T-helper 2 cell treated with Interferon-gamma antibody and Interleukin-4, amounts not matched to agents 100 ng/mL and 5 ng/mL, for 36 hours (primary cell): ENCODE measurements around the gene ACTR1A. TPM values are rescaled to one million over a fixed set of nuclear protein-coding genes. Genes with fewer than 3 reads are reported as not detected.

Source experiments
- intact Hi-C: fragments of 100-400 bp; cut with micrococcal nuclease; formaldehyde crosslinking; loops from one replicate; pipeline ENCODE4 v1.15.1; 2023
- total RNA-seq: library from RNA; stranded (reverse); gene quantifications from 2 replicates; pipeline ENCODE4 v1.2.3, GENCODE V29; 2022

Gene ACTR1A
- total RNA-seq, 1 donor from 2014 or later: 78.7 TPM

DNA sequence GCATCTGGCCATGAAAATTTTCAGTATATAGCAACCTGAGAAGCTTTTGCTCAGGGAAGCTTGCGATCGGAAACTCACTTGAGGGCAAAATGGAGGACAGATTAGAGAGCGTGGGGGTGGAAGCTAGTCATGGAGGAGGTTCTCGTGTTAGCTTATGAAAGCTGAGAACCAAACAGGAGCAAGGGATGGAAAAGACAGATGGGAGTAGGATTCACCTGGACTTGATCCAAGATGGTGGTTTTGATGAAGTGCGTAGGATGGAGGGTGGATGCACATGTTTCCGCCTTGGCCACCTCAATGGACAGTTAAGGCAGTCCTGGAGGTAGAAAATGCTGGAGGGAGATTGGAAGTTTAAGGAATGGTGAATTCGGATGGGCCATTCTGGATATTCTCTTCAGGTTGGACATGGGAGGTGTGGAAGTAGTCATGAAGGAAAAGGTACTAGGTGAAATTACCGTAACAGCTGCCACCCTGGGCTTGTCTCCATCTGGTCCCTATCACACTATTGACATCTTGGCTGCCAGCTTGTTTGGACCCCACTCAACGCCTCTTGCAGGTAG, 44.8 kb downstream of the ACTR1A start:
- intact Hi-C loops: loop anchor here (10.0 kb wide), 1 partner anchor 187 kb away; the partner anchor contains the start of gene TRIM8

DNA sequence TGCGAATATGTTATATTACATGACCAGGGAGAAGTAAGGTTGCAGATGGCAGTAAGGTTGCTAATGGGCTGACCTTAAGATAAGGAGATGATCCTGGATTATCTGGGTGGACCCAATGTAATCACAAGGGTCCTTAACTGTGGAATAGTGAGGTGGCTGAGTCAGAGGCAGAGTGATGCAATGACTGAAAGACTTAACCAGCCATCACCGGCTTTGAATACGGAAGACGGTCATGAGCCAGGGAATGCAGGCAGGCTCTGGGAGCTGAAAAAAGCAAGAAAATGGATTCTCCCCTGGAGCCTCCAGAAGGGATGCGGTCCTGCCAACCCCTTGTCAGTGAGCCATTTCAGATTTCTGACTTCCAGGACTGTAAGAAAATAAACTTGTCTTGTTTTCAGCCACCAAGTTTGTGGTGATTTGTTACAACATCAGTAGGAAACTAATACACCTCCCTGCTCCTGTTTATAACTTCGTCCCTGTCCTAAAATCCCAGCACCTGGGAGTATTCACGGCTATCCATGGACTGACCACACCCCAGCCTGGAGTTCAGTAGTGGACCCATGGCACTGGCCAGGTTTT, 46.5 kb downstream of the ACTR1A start:
- intact Hi-C loops: loop anchor here (10.0 kb wide), 1 partner anchor 189 kb away; the partner anchor contains the start of gene TRIM8

DNA sequence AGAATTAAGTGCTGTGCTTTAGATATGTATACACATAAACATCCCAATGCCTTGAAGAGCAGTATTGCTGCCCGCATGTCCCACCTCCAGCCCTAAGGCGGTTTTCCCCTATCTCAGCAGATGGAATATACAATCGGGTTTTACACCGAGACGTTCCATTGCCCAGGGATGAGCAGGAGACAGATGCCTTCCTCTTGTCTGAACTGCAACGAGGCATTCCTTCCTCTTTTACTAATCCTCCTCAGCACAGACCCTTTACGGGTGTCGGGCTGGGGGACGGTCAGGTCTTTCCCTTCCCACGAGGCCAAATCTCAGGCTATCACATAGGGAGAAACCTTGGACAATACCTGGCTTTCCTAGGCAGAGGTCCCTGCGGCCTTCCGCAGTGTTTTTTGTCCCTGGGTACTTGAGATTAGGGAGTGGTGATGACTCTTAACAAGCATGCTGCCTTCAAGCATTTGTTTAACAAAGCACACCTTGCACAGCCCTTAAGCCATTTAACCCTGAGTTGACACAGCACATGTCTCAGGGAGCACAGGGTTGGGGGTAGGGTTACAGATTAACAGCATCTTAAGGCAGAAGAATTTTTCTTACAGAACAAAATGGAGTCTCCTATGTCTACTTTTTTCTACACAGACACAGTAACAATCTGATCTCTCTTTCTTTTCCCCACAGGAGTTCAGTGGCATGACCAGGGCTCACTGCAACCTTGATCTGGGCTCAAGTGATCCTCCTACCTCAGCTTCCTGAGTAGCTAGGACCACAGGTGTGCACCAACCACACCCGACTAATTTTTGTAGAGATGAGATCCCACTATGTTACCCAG, 47.6 kb downstream of the ACTR1A start:
- intact Hi-C loops: loop anchor here (10.0 kb wide), 1 partner anchor 190 kb away; the partner anchor contains the start of gene TRIM8

DNA sequence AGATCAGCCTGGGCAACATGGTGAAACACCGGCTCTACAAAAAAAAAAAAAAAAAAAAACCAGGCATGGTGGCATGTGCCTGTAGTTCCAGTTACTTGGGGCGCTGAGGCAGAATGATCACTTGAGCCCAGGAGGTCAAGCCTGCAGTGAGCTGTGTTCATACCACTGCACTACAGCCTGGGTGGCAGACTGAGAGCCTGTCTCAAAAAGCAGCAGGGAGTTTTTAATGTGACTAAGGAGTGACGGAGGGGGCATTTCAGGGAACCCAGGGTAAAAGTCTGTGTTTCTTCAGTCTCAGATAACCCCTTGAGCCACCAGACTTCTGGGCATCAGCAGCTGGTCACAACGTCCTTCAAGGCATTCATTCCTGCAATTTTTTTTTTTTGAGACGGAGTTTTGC, 49.0 kb downstream of the ACTR1A start:
- intact Hi-C loops: loop anchor here (10.0 kb wide), 1 partner anchor 191 kb away; the partner anchor contains the start of gene TRIM8

DNA sequence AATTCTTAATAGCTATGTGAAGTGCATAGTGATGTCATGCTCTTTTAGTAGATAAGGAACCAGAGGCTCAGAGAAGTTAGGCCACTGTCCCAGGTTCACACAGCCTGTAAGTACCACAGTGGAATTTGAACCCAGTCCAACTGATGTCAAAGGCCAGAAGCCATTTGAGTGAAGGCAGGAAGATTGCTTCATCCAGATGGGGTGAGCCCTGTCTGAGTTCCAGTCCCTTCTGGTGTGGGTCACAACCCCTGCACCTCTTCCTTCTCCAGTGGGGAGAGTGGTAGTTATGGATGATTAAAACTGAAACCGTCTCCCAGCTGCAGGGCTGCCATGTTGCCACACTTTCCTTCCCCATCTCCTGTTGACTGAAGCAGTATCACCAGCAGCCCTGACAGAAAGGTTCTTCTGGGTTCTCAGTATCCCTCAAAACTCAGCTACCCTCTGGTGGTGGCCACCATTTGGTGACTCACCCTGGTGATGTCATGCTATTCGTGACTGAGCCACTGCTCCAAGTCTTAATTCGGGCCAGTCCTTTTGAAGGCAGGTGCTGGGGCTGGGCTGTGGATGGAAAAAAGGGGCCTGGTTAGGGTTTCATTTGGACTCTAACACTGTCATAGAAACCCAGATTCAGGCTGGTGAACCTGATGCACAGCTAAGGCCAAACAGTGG, 49.7 kb downstream of the ACTR1A start:
- intact Hi-C loops: loop anchor here (10.0 kb wide), 1 partner anchor 192 kb away; the partner anchor contains the start of gene TRIM8

DNA sequence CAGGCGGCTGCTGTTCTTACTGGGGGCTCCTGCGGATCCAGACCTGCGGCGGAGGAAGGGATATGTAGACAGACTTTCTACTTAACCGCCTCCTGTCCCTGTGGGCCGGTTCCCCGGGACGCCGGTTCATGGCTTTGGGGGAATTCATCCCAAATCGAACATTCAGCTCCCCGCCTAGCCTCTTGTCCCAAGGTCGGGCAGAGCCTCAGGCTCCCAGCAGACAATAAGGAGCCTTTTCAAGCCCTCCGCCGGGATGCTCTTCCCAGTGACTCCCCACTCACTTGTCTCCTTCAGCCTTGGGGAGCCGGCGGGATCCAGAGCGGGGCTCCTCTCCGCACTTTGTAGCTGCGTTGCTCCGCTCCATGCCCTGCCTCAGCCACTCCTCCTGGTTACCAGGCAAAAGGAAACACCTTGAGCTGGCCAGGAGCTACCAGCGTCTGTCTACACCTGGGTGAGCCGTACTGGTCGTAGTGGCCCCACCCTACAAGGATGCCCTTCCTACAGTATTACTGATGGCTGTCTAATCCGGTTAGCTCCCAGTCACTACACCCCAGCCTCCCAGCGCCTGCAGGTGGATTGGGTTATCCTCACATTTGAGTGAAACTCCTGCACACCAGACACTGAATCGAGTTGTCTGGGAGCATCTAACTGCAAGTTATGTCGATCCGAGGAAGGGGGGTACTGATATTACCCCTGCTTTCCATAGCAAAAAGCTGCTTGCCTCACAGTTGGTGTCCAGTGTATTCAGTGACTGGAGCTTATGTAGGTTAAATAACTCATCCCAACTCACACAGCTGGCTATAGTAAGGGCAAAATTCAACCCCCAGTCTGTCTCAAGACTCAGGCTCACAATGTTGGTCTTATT, 51.2 kb downstream of the ACTR1A start, which contains the start of gene C10orf95:
C10orf95 (minus strand) TSS at position 439 of the 865 bp plus-strand sequence. CDS start 450 bp downstream, outside the sequence.
- intact Hi-C loops: loop anchor here (10.0 kb wide), 1 partner anchor 193 kb away; the partner anchor contains the start of gene TRIM8

DNA sequence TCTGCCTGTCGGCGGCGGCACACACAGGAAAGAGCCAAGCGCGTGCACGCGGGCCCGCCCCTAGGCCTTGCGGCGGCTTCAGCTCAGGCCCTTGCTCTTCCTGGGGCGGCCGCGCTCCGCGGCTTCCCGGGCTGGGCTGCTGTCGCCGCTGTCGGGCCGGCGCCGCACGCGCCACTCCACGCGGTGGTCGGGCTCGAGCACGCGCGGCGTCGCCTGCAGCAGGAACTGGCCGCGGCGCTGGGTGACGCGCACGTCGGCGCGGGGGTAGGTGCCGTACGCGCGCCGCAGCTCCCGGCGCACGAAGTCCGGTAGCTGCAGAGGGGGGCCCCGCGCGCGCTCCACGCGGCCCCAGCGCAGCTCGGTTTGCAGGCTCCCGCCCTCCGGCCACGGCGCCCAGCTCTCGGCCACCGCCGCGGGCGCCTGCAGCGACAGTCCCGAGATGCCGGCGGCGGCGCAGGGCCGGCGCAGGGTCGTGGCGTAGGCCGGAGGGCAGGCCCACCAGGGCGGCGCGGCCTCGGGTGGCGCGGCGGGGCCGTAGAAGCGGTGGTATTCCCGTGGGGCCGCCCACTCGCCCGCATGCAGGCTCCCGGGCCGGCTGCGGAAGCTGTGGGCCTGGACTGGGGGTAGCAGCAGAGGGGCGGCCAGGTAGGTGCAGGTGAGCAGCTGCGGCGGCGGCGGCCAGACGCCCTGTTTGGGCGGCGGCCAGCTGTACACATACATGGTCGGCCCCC, 52.0 kb downstream of the ACTR1A start:
- intact Hi-C loops: loop anchor here (1.0 to 10.0 kb wide), 6 partner anchors 11 to 194 kb away; partner anchors contain the start of genes ACTR1A, CUEDC2 and TRIM8

DNA sequence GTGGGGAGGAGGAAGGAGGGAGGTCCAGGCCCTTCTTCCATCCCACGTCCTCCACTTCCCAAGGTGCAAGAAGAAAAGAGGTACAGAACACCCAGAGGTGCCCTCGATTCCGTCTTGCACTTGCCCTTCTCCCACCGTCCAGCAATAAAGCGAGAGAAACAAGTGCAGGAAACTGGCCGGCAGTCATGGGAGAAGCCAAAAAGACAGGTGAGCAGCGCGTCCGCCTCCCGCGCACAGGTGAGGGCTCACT, 52.5 kb downstream of the ACTR1A start:
- intact Hi-C loops: loop anchor here (1.0 to 10.0 kb wide), 6 partner anchors 11 to 195 kb away; partner anchors contain the start of genes ACTR1A, CUEDC2 and TRIM8

DNA sequence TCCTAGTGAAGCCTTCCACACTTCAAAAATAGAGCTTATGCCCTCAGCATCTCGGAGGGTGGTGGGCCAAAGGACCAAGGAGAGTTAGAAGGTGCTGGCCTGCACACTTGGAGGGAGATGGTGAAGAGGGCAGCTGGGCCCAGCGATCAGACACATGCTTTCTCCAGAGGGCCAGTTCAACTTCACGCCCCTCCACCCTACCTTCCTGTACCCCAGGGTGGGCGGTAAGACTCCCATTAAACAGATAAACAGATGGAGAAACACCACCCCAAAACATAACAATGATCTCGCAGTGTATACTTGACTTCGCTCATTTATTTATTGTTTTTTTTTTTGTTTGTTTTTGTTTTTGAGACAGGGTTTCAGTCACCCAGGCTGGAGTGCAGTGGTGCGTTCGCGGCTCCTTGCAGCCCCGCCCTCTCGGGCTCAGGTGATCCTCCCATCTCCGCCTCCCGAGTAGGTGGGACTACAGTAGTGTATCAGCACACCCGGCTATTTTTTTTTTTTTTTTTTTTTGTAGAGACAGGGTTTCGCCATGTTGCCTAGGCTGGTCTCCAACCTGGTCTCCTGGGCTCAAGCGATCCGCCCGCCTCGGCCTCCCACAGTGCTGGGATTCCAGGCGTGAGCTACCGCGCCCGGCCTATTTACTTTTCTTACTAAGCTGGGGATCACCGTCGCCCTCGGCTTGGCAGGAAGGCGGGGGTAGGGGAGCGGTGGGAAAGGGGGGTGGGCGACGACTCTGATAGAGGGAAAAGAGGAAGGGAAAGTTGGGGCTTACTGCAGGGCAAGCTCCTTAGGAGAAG, 53.0 kb downstream of the ACTR1A start:
- intact Hi-C loops: loop anchor here (1.0 to 10.0 kb wide), 7 partner anchors 12 to 297 kb away; partner anchors contain the start of genes ACTR1A, CUEDC2, NOLC1 and TRIM8

DNA sequence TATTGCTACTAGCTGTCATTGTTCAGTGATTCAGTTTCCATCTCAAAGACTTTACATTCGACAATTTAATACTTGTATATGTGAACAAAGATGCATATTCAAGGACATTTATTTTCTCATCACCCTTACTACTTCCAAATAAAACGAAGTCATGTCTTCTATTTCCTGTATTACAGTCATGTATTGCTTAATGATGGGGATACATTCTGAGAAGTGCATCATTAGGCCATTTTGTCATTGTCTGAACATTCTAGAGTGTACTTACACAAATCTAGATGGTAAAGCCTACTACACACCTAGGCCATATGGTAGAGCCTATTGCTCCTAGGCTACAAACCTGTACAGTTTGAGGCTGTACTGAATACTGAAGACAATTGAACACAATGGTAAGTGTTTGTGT, 57.7 kb downstream of the ACTR1A start:
- intact Hi-C loops: no loop called here

DNA sequence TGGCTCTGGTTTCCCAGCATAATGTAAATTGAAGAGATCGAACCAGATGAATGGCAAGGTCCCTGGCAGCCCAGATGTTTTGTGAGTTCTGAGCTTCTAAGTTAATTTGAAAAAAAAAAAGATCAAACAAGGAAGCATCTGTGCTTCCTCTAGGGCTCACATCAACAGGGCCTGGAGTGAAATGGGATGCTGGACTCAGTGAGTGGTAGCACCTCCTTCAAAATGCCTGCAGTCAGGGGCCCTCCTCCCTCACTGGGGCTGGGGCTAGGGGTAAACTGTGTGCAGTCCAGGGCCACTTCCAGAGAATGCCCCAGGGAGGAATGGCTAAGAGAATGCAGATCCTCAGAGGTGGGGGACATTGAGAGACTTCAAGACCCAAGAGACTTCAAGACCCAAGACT, 64.1 kb downstream of the ACTR1A start:
- intact Hi-C loops: no loop called here

DNA sequence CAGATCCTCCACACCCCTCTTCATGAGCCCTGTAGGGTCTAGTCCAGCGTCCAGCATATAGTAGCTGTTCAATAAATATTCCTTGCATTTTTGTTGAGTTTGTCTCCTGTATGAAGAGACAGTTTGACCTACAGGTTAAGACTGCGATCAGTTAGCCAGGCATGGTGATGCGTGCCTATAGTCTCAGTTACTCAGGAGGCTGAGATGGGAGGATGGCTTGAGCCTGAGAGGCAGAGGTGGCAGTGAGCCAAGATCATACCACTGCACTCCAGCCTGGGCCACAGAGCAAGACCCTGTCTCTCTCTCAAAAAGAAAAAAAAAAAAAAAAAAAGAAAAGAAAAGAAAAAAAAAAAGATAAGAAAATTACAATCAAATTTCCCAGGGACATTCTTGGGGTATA, 65.0 kb downstream of the ACTR1A start:
- intact Hi-C loops: no loop called here

DNA sequence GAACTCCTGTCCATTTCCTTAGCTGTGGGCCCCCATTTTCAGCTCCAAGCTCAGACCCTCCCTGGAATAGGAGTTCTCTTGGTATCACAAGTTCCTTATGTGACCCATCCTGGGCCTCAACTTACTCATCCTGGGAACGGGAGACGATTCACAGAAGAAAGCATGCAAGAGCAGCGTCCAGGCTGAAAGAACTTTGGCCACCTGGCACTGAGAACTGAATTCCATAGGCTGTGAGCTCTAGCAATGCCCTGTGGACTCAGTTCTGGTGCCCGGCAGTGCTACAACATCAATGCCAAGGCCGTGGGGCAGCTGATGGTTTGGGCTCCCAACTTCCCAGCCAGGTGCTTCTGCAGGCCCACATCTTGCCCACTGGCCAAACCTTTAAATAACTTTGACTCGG, 66.2 kb downstream of the ACTR1A start:
- intact Hi-C loops: no loop called here

DNA sequence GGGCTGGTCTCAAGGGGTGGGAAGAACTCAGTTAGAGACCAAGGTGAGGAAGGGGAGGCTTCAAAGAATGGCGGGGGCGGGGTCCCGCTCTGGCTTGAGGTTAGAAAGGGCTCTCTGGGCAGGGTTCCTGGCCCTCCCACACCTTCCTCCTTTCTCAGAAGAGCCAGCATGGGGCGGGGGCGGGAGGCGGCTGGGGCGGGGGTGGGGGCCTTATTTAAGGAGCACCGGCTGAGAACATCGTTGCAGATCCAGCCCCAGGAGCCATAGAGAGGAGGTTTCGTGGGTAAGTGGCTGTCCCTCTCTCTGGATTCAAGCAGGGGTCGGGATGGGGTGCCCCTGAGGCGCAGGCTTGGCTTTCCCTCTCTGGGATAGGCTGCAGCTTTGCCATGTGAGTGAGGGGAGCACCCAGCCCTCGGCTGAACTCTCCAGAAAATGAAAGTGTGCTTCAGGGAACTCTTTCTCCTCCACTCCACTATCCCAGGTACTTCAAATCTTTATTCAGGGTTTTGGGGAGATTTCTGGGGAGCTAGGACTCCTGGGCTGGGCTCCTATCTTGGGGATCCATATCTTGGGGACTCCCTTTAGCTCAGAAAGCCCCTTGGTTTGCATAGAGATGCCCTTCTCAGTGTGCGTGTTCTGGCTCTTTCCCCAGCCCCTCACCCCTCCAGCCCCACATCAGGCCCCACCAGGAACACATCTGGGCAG, 66.8 kb downstream of the ACTR1A start:
- intact Hi-C loops: no loop called here

DNA sequence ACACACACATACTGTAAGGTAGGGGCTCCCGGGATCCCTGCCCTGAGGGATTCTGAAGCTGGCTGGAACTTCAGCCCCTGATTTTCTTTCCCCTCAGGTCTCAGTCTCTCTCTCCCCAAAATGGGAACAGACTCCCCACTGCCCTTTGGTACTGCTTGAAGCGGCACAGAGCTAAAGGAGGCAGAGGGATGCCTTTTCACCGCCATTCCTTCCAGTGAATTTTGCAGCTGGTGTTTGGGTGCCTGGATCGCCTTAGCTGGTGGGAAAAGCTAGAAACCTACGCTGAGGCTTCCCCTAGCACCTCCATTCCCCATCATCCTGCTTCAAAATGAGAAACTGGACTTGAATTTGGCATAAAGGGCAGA, 67.4 kb downstream of the ACTR1A start:
- intact Hi-C loops: no loop called here

DNA sequence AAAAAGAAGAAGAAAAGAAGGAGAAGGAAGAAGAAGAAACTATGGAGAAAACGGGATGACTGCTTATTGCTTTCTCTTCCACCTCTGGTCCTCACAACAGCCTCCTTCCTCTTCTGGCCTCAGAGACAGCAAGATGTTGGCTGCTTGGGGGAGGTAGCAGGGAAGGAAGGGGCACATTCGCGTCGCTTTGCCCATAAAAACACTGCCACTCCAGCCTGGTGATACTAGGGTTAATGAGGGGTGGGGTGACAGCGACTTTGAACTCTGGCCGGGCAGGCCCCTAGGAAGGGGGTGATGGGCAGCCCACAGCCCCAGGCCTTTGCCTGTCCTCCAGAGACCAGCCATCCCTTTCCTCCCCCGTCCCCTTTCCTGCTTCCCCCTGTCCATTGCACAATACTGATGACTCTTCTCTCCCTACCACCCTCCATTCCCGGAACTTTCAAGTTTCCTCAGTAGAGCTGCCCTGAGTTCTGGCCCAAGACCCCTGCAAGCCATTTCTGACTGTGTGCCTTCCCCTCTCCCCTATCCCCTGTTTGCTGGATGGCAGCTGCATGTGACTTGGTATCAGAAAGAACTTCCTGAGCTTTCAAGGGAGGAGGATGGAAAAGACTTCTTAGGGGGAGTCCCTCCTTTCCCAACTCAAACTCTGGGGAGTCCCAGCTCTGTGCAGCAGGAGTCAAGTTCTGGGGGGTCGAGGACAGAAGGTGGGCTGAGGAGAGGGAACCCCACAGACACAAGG, 67.9 kb downstream of the ACTR1A start:
- intact Hi-C loops: no loop called here

DNA sequence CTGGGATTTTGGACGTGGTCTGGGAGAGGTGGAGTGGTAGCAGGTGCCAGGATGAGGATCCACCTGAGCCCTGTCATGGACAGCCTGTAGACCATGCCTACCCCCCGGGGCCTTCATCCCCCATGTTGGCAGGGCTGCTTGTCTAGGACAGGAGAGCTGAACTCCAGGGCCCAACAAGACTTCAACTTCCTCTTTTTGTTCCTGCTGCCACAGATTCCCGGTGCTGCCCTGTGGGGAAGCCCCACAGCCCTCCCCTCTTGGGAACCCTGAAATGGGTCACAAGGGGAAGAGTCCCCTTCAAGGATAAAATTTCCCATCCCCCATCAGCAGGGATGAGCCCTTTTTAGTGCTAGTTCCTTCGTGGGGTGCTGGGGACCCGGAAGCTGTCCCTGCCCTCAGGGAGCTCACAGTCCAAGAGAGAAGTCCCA, 68.9 kb downstream of the ACTR1A start:
- intact Hi-C loops: loop anchor here (2.0 kb wide), 1 partner anchor 45 kb away; no protein-coding TSS in a partner anchor
